GM18507 (cell line): ENCODE measurements around the gene TMEM132D.

ENCODE experiments used
- DNase-seq: peaks from one replicate; pipeline ENCODE4 v3.0.0; 2011; ENCODE audit warnings: low read depth; ENCODE audit not compliant: insufficient read length; ENCODE audit errors: extremely low spot score
- FAIRE-seq: peaks from 2 replicates; lab custom pipeline; 2011; peaks lifted over from hg19 to GRCh38; lab: Jason Lieb, UNC

TMEM132D gene

GRCh38 chr12:129614221-129614885 is 289.5 kb downstream of the TMEM132D start:
- DNase-seq (no peak), FAIRE-seq (no peak)

- no peak for DNase-seq
- no peak for FAIRE-seq
Measured at GRCh38 chr12:129613314-129613713, 290.5 kb downstream of the TMEM132D start.

- no peak for DNase-seq
- FAIRE-seq, result no peak
Measured at GRCh38 chr12:129610601-129611120, 293.2 kb downstream of the TMEM132D start.

- FAIRE-seq (no peak), DNase-seq (no peak)
Measured at GRCh38 chr12:129607756-129608155, 296.1 kb downstream of the TMEM132D start.

- FAIRE-seq (no peak), DNase-seq (no peak)
Measured at GRCh38 chr12:129607301-129607700, 296.5 kb downstream of the TMEM132D start.

- no peak for DNase-seq
- no peak for FAIRE-seq
Measured at GRCh38 chr12:129606239-129606638, 297.6 kb downstream of the TMEM132D start.

GRCh38 chr12:129605666-129606065 is 298.2 kb downstream of the TMEM132D start:
- DNase-seq (no peak), FAIRE-seq (no peak)

GRCh38 chr12:129604506-129604905 is 299.3 kb downstream of the TMEM132D start:
- FAIRE-seq (no peak), DNase-seq (no peak)

GRCh38 chr12:129599406-129599805 is 304.4 kb downstream of the TMEM132D start:
- DNase-seq (no peak), FAIRE-seq (no peak)

- no peak for DNase-seq
- no peak for FAIRE-seq
Measured at GRCh38 chr12:129594098-129594497, 309.7 kb downstream of the TMEM132D start.

GRCh38 chr12:129592449-129592848 is 311.4 kb downstream of the TMEM132D start:
- DNase-seq (no peak), FAIRE-seq (no peak)

GRCh38 chr12:129589503-129589902 is 314.3 kb downstream of the TMEM132D start:
- FAIRE-seq (no peak), DNase-seq (no peak)

- DNase-seq, result no peak
- no peak for FAIRE-seq
Measured at GRCh38 chr12:129588142-129588541, 315.7 kb downstream of the TMEM132D start.

- DNase-seq, result no peak
- no peak for FAIRE-seq
Measured at GRCh38 chr12:129585296-129585695, 318.5 kb downstream of the TMEM132D start.

GRCh38 chr12:129579879-129580278 is 323.9 kb downstream of the TMEM132D start:
- no peak for FAIRE-seq
- no peak for DNase-seq

GRCh38 chr12:129571901-129572494 is 331.8 kb downstream of the TMEM132D start:
- DNase-seq (no peak), FAIRE-seq (no peak)

GRCh38 chr12:129570796-129571400 is 332.9 kb downstream of the TMEM132D start:
- DNase-seq (no peak), FAIRE-seq (no peak)

- FAIRE-seq, result no peak
Measured at GRCh38 chr12:129566800-129567199, 337.0 kb downstream of the TMEM132D start.

GRCh38 chr12:129564768-129565167 is 339.1 kb downstream of the TMEM132D start:
- DNase-seq, result no peak
- no peak for FAIRE-seq

More at GRCh38 chr12:129566800-129567199, 337.0 kb downstream of the TMEM132D start:
- no peak for DNase-seq

- FAIRE-seq (no peak), DNase-seq (no peak)
Measured at GRCh38 chr12:129563266-129563665, 340.6 kb downstream of the TMEM132D start.

- FAIRE-seq (no peak), DNase-seq (no peak)
Measured at GRCh38 chr12:129561304-129561703, 342.5 kb downstream of the TMEM132D start.
